Right lobe of liver (tissue), 4 donors: ENCODE measurements around the gene CMTM5.

Experiments used
- POLR2A ChIP-seq: fragments of 450-650 bp; IDR thresholded peaks from one replicate; pipeline ENCODE4 v1.6.1; 2017; ENCODE audit warnings: antibody characterized with exemption, mild to moderate bottlenecking
- TF ChIP-seq, protein P1 (sequence below), 4 donors: fragments of 200-600 bp in 3 of 4; fragments of 450-650 bp in 1 of 4; IDR thresholded peaks; one replicate each; pipeline versions ENCODE4 v1.5.1 to v1.8.0; 2016 to 2022; ENCODE audit warnings: antibody characterized with exemption in 4 of 4, mild to moderate bottlenecking in 2 of 4
- donor health status: DM: no; HTN: no; CAD: no.
- donor health status: DM: no; HTN: no; CAD: no.
- donor health status: DM: no; HTN: yes; CAD: no.

DNA sequence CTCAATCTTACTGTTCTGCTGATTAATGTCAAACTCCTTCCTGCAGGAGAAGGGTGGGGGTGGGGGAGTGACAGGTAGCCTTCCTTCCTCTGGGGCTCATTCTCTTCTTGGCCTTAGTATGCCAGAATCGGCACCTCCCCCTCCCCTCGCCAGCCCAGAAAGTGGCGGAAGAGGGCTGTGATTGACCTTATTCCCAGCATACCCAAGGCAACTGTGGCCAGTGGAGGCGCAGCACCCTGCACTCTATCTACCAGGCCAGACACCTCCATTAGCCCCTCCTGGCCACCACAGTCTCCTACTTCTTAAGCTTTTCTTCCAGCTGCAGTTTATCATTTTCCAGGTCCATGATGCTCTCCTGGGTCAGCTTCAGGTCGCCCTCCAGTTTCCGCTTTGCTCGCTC lies 15.8 kb downstream of the CMTM5 start:
- no peak for TF ChIP-seq POLR2A
- TF ChIP-seq, protein P1, sequence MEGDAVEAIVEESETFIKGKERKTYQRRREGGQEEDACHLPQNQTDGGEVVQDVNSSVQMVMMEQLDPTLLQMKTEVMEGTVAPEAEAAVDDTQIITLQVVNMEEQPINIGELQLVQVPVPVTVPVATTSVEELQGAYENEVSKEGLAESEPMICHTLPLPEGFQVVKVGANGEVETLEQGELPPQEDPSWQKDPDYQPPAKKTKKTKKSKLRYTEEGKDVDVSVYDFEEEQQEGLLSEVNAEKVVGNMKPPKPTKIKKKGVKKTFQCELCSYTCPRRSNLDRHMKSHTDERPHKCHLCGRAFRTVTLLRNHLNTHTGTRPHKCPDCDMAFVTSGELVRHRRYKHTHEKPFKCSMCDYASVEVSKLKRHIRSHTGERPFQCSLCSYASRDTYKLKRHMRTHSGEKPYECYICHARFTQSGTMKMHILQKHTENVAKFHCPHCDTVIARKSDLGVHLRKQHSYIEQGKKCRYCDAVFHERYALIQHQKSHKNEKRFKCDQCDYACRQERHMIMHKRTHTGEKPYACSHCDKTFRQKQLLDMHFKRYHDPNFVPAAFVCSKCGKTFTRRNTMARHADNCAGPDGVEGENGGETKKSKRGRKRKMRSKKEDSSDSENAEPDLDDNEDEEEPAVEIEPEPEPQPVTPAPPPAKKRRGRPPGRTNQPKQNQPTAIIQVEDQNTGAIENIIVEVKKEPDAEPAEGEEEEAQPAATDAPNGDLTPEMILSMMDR (IDR thresholded peaks at IDR 0.05), result no peak
